ENCODE data around the gene EPB42.
"Not testable (repeated sequence)": the region's sequence is repeated elsewhere in the genome, so short reads cannot be mapped to it uniquely, and the experiment has no call there.

The EPB42 gene

GRCh38 chr15:43185157-43186002 lies 35.4 kb downstream of the EPB42 start, which contains the start of gene CCNDBP1:
Gene CCNDBP1 (plus strand): TSS chr15:43185403. CDS start chr15:43185499, 96 bp downstream.
- peak; percentile 73 to 74 for DNase-seq (ENCODE audit: low read depth in 2 of 2)

- no peak for DNase-seq (ENCODE audit: low read depth in 2 of 2)
Measured at GRCh38 chr15:43184407-43185124, 36.3 kb downstream of the EPB42 start.

DNA sequence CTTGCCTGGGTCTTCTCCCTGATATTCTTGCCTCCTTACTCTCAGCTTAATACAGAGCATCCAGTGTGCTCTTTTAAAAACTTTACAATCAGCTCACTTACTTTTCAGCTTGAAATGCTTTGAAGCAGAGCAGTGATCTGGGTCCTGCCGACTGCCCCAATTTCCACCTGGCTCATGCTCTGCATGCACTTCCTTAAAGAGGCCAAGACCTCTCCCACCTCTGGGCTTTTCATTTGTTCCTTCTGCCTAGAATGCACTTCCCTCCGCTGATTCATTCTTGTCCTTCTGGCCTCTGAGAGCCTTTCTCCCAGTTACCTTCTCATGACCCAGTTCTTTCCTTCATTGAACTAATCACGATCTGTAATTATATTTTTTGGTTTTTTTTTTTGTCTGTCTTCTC lies 37.5 kb downstream of the EPB42 start:
- DNase-seq (ENCODE audit: low read depth in 2 of 2) = no peak

- DNase-seq (ENCODE audit: low read depth in 2 of 2) = not testable (repeated sequence)
Measured at GRCh38 chr15:43177147-43177546, 43.7 kb downstream of the EPB42 start.

DNA sequence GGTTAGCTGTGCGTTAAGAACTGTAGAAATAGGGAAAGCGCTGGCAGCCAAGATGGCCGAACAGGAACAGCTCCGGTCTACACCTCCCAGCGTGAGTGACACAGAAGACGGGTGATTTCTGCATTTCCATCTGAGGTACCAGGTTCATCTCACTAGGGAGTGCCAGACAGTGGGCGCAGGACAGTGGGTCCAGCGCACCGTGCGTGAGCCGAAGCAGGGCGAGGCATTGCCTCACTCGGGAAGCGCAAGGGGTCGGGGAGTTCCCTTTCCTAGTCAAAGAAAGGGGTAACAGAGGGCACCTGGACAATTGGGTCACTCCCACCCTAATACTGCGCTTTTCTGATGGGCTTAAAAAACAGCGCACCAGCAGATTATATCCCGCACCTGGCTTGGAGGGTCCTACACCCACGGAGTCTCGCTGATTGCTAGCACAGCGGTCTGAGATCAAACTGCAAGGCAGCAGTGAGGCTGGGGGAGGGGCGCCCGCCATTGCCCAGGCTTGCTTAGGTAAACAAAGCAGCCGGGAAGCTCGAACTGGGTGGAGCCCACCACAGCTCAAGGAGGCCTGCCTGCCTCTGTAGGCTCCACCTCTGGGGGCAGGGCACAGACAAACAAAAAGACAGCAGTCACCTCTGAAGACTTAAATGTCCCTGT lies 45.0 kb downstream of the EPB42 start:
- not testable (repeated sequence) for DNase-seq (ENCODE audit: low read depth in 2 of 2)

- no peak for DNase-seq (ENCODE audit: low read depth in 2 of 2)
Measured at GRCh38 chr15:43169888-43170287, 50.9 kb downstream of the EPB42 start.

DNA sequence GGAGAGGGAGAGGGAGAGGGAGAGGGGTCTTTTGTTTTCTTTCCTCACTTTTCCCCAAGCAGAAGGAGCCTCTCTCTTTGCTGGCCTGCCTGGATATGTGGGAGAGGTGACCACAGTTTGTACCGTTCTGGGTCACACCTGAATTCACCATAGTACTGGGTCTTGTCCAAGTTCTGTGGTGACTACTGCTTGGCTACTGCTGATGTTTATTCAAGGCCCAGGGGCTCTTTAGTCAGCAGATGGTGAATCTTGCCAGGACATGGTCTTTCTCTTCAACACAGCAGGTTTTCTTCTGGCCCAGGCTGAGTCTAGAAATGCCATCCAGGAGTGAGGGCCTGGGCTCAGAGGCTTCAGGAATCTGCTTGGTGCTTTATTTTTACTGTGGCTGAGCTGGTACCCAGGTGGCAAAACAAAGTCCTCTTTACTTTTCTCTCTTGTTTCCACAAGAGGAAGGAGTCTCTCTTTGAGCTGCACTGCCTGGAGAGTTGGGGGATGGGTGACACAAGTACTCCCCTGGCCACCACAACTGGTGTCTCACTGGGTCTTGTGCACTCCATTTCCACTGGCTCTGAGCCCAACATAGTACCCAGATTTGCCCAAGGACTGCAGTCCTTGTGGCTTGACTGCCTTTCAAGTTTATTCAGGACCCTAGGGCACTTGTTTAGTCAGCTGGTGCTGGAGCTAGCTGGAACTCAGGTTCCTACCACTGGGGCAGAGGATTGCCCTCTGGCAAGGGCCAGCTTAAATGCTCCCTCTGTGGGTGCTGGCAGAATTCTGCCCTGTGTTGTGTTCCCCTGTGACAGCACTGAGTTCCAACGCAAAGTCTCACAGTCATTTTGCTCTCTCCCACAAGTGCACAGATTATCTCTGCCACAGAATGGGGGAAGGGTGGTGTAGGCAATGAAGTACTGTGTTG lies 52.4 kb downstream of the EPB42 start:
- no peak for DNase-seq (ENCODE audit: low read depth in 2 of 2)

DNA sequence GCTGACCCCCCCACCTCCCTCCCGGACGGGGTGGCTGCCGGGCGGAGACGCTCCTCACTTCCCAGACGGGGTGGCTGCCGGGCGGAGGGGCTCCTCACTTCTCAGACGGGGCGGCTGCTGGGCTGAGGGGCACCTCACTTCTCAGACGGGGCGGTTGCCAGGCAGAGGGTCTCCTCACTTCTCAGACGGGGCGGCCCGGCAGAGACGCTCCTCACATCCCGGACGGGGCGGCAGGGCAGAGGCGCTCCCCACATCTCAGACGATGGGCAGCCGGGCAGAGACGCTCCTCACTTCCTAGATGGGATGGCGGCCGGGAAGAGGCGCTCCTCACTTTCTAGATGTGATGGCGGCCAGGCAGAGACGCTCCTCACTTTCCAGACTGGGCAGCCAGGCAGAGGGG lies 53.6 kb downstream of the EPB42 start:
- not testable (repeated sequence) for DNase-seq (ENCODE audit: low read depth in 2 of 2)

GRCh38 chr15:43165801-43166325 lies 55.0 kb downstream of the EPB42 start:
- no peak for DNase-seq (ENCODE audit: low read depth in 2 of 2)

DNA sequence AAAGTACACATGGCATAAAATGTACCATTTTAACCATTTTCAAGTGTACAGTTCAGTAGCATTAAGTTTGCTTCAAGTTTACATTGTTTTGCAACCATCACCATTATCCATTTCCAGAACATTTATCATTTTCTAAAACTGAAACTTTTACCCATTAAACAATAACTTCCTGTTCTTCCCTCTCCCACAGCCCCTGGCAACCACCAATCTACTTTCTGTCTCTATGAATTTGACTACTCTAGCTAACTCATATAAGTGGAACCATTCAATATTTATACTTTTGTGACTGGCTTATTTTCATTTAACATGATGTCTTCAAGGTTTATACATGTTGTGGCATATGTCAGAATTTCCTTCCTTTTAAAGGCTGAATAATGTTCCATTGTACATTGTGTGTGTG lies 67.5 kb downstream of the EPB42 start:
- DNase-seq (ENCODE audit: low read depth in 2 of 2) = no peak

DNA sequence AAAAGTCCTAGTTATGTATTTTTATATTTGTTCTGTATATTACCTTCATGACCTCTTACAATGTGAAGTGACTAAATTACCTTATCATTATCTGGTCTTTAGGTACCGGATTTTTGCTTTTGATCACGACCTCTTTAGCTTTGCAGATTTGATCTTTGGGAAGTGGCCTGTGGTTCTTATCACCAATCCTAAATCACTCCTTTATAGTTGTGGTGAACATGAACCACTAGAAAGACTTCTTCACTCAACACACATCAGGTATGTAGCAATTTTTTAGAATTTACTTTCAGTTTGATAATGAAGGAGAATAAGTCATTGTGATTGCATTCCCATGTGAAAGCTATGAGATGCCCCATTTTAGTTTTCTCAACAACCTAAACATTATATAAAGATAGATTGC lies 69.1 kb downstream of the EPB42 start:
- no peak for DNase-seq (ENCODE audit: low read depth in 2 of 2)

GRCh38 chr15:43150191-43150929 lies 70.5 kb downstream of the EPB42 start:
- no peak for DNase-seq (ENCODE audit: low read depth in 2 of 2)
